H1 (cell line): ENCODE measurements around the gene PLSCR3. TPM values are rescaled to one million over a fixed set of nuclear protein-coding genes. Genes with fewer than 3 reads are reported as not detected.

ENCODE experiments used
- CTCF ChIA-PET: fragments of 300-600 bp; sonication (Branson Sonifier 250); formaldehyde crosslinking; loops from one replicate; lab custom pipeline; 2021; ENCODE audit not compliant: partially characterized antibody; lab: Charles Lee
- POLR2A ChIA-PET: fragments of 300-600 bp; sonication (Branson Sonifier 250); formaldehyde crosslinking; loops from one replicate; lab custom pipeline; 2021; ENCODE audit warnings: inconsistent platforms; ENCODE audit not compliant: partially characterized antibody; lab: Charles Lee
- DNase-seq, 2 experiments: peaks; one replicate each; pipeline versions ENCODE4 v3.0.0 to v3.0.0-alpha.2; 2010 to 2022; ENCODE audit warnings: low spot score in 2 of 2, low read depth in 1 of 2, mixed read lengths in 1 of 2
- FAIRE-seq: peaks from 2 replicates; lab custom pipeline; 2011; peaks lifted over from hg19 to GRCh38; lab: Jason Lieb, UNC
- H2AFZ ChIP-seq: 2 replicates; pipeline ENCODE4 v1.8.1; 2012; ENCODE audit warnings: low read length, inconsistent platforms
- H2AK5ac ChIP-seq: 2 replicates; pipeline ENCODE4 v1.6.1; 2013; ENCODE audit warnings: low read depth, low read length
- H2BK120ac ChIP-seq: replicated peaks from 2 replicates; pipeline ENCODE3; 2013; ENCODE audit warnings: low read depth, low read length, inconsistent platforms
- H2BK12ac ChIP-seq: 2 replicates; pipeline ENCODE4 v1.6.1; 2013; ENCODE audit warnings: low read depth, low read length
- H2BK15ac ChIP-seq: 2 replicates; pipeline ENCODE4 v1.6.1; 2013; ENCODE audit warnings: low read length
- H2BK20ac ChIP-seq: 2 replicates; pipeline ENCODE4 v1.6.1; 2013; ENCODE audit warnings: low read length
- H2BK5ac ChIP-seq: 2 replicates; pipeline ENCODE4 v1.6.1; 2013; ENCODE audit warnings: low read depth, low read length
- H3K14ac ChIP-seq: 2 replicates; pipeline ENCODE4 v1.6.1; 2013; ENCODE audit warnings: inconsistent platforms; ENCODE audit not compliant: insufficient read length
- H3K18ac ChIP-seq: 2 replicates; pipeline ENCODE4 v1.6.1; 2013; ENCODE audit warnings: low read length; ENCODE audit errors: extremely low read depth
- H3K23ac ChIP-seq: 2 replicates; pipeline ENCODE4 v1.6.1; 2013; ENCODE audit warnings: inconsistent platforms; ENCODE audit not compliant: insufficient read length
- H3K23me2 ChIP-seq: 2 replicates; pipeline ENCODE4 v1.6.1; 2013; ENCODE audit warnings: low read depth, low read length
- H3K27ac ChIP-seq: 2 replicates; pipeline ENCODE4 v1.6.1; 2011; ENCODE audit warnings: low read depth, low read length, inconsistent platforms
- H3K27me3 ChIP-seq, 4 experiments: replicated peaks in 1 of 4; 1 replicate in 1 of 4; 2 replicates in 3 of 4; pipeline versions ENCODE4 v1.6.1 to v1.8.1; 2011 to 2013; ENCODE audit warnings: low read length in 3 of 4, mild to moderate bottlenecking in 3 of 4, inconsistent platforms in 2 of 4, mixed read lengths in 2 of 4, moderate library complexity in 1 of 4; ENCODE audit not compliant: control insufficient read depth in 3 of 4, insufficient read depth in 3 of 4; ENCODE audit errors: extremely low read depth in 1 of 4
- H3K36me3 ChIP-seq, 4 experiments: 2 replicates each; pipeline versions ENCODE4 v1.6.1 to v1.8.1; 2011 to 2013; ENCODE audit warnings: mild to moderate bottlenecking in 4 of 4, low read length in 3 of 4, moderate library complexity in 2 of 4, control low read depth in 1 of 4, inconsistent platforms in 1 of 4; ENCODE audit not compliant: insufficient read depth in 4 of 4, control insufficient read depth in 2 of 4
- H3K4ac ChIP-seq: replicated peaks from 2 replicates; pipeline ENCODE3; 2013; ENCODE audit warnings: low read length, low read depth, mixed read lengths, inconsistent platforms; ENCODE audit not compliant: insufficient read length
- H3K4me1 ChIP-seq, 4 experiments: replicated peaks in 1 of 4; 1 replicate in 1 of 4; 2 replicates in 3 of 4; pipeline versions ENCODE4 v1.6.1 to v1.8.1; 2011 to 2013; ENCODE audit warnings: low read length in 3 of 4, inconsistent platforms in 2 of 4, mixed read lengths in 1 of 4; ENCODE audit not compliant: insufficient read depth in 4 of 4, control insufficient read depth in 3 of 4
- H3K4me2 ChIP-seq, 2 experiments: 2 replicates each; pipeline versions ENCODE4 v1.6.1 to v1.8.1; 2011 to 2013; ENCODE audit warnings: low read depth in 2 of 2, low read length in 2 of 2, control low read depth in 1 of 2, inconsistent platforms in 1 of 2, mild to moderate bottlenecking in 1 of 2; ENCODE audit not compliant: insufficient read depth in 1 of 2
- H3K4me3 ChIP-seq, 4 experiments: fragments of 200-600, 300-600 bp in 1 of 4; sonication (generic), shearing (Covaris generic), sonication (Bioruptor Twin) in 1 of 4; 2 replicates each; pipeline versions ENCODE4 v1.5.1 to v1.8.1; 2011 to 2016; ENCODE audit warnings: low read length in 4 of 4, low read depth in 3 of 4, control low read depth in 2 of 4, inconsistent platforms in 2 of 4, mild to moderate bottlenecking in 2 of 4, mixed read lengths in 1 of 4, moderate library complexity in 1 of 4; ENCODE audit not compliant: insufficient read depth in 2 of 4; ENCODE audit errors: extremely low read depth in 1 of 4
- H3K56ac ChIP-seq: replicated peaks from 2 replicates; pipeline ENCODE3; 2013; ENCODE audit warnings: low read depth, mild to moderate bottlenecking, mixed read lengths, low read length, inconsistent platforms; ENCODE audit not compliant: insufficient read length
- H3K79me1 ChIP-seq: 2 replicates; pipeline ENCODE4 v1.6.1; 2013; ENCODE audit warnings: low read depth, low read length, control low read depth
- H3K79me2 ChIP-seq, 2 experiments: 2 replicates each; pipeline versions ENCODE4 v1.6.1 to v1.8.1; 2012 to 2013; ENCODE audit warnings: low read length in 2 of 2, mild to moderate bottlenecking in 2 of 2, inconsistent platforms in 1 of 2; ENCODE audit not compliant: insufficient read depth in 2 of 2, control insufficient read depth in 1 of 2
- H3K9ac ChIP-seq, 4 experiments: replicated peaks in 1 of 4; 1 replicate in 1 of 4; 2 replicates in 3 of 4; pipeline versions ENCODE4 v1.6.1 to v1.8.1; 2011 to 2013; ENCODE audit warnings: low read depth in 3 of 4, low read length in 3 of 4, control low read depth in 2 of 4, mild to moderate bottlenecking in 2 of 4, moderate library complexity in 2 of 4, inconsistent platforms in 1 of 4; ENCODE audit errors: extremely low read depth in 1 of 4
- H3K9me3 ChIP-seq, 2 experiments: 2 replicates each; pipeline versions ENCODE4 v1.6.1 to v1.8.1; 2012 to 2013; ENCODE audit warnings: mild to moderate bottlenecking in 2 of 2, moderate library complexity in 2 of 2, control low read depth in 1 of 2, inconsistent platforms in 1 of 2, low read depth in 1 of 2, low read length in 1 of 2, mixed read lengths in 1 of 2; ENCODE audit not compliant: insufficient read depth in 2 of 2
- H4K20me1 ChIP-seq, 2 experiments: replicated peaks in 1 of 2; 2 replicates each; pipeline versions ENCODE3 to v1.8.1; 2011 to 2013; ENCODE audit warnings: inconsistent platforms in 2 of 2, low read length in 2 of 2, mild to moderate bottlenecking in 1 of 2; ENCODE audit not compliant: insufficient read depth in 2 of 2, control insufficient read depth in 1 of 2
- H4K5ac ChIP-seq: 2 replicates; pipeline ENCODE4 v1.6.1; 2013; ENCODE audit warnings: low read length, low read depth, mixed read lengths, inconsistent platforms; ENCODE audit not compliant: insufficient read length
- H4K8ac ChIP-seq: 2 replicates; pipeline ENCODE4 v1.8.0; 2013; ENCODE audit warnings: mild to moderate bottlenecking, moderate library complexity, low read length, inconsistent platforms; ENCODE audit not compliant: insufficient read depth; ENCODE audit errors: extremely low read depth
- H4K91ac ChIP-seq: replicated peaks from 2 replicates; pipeline ENCODE3; 2013; ENCODE audit warnings: low read length, mixed read lengths, inconsistent platforms; ENCODE audit not compliant: insufficient read length
- JUN ChIP-seq: IDR thresholded peaks from 2 replicates; pipeline ENCODE4 v1.6.1; 2011; ENCODE audit warnings: low read depth, mild to moderate bottlenecking, improper control_type of control experiment, low read length
- NANOG ChIP-seq: IDR thresholded peaks from 2 replicates; pipeline ENCODE4 v1.6.1; 2011; ENCODE audit warnings: low read length, low read depth, mild to moderate bottlenecking, inconsistent platforms; ENCODE audit not compliant: insufficient read depth, poor library complexity, severe bottlenecking
- PHF8 ChIP-seq: fragments of 200-600 bp; sonication (generic); conservative IDR thresholded peaks from 2 replicates; pipeline ENCODE4 v1.7.1; 2012; ENCODE audit warnings: low read depth, mild to moderate bottlenecking, inconsistent platforms, low read length, moderate library complexity
- SP4 ChIP-seq: IDR thresholded peaks from 2 replicates; pipeline ENCODE4 v1.6.1; 2012; ENCODE audit warnings: low read length, inconsistent platforms
- SUZ12 ChIP-seq: fragments of 200-600 bp; sonication (generic); IDR thresholded peaks from 2 replicates; pipeline ENCODE4 v1.6.1; 2012; ENCODE audit warnings: mild to moderate bottlenecking, inconsistent platforms, low read length, moderate library complexity, mixed read lengths
- YY1 ChIP-seq: IDR thresholded peaks from 2 replicates; pipeline ENCODE4 v1.6.1; 2011; ENCODE audit warnings: low read depth, mild to moderate bottlenecking, low read length
- WGBS, 2 experiments: shearing (Covaris generic) in 1 of 2; methylation state at CpG; one replicate each; pipeline versions ENCODE4 v1.1.6 to v1.1.7; 2013 to 2015; ENCODE audit warnings: low lambda C conversion rate in 2 of 2, mixed read lengths in 2 of 2, inconsistent platforms in 1 of 2, low coverage in 1 of 2, missing lambda C conversion rate in 1 of 2; ENCODE audit not compliant: insufficient replicate concordance in 2 of 2, insufficient coverage in 1 of 2, insufficient read length in 1 of 2; ENCODE audit errors: extremely low coverage in 1 of 2, missing lambda C conversion rate in 1 of 2; 5-methylcytosine and 5-hydroxymethylcytosine counted together
- polyA plus RNA-seq, 7 experiments: library from polyadenylated mRNA; depleted of rRNA in 3 of 7; stranded (reverse) in 5 of 7; unstranded in 2 of 7; fragments of >200 nt in 5 of 7; fragments of 200-250 nt in 2 of 7; gene quantifications; 1 replicate in 5 of 7; 2 replicates in 1 of 7; 4 replicates in 1 of 7; pipeline versions ENCODE4 v1.2.1 to v1.2.3, GENCODE V29; 2011 to 2013; ENCODE audit warnings: missing spikeins in 2 of 7, mixed read lengths in 2 of 7
- total RNA-seq: library from RNA; stranded (reverse); fragmentation: NEBNext Ultra II Directional; extraction: Animal tissue kit (Norgen Biotek cat#: 25700); gene quantifications from 2 replicates; pipeline ENCODE4 v1.2.1, GENCODE V29; 2021
- TF ChIP-seq, protein P1 (sequence below), 3 experiments: IDR thresholded peaks; 1 replicate in 2 of 3; 2 replicates in 1 of 3; pipeline versions ENCODE4 v1.5.1 to v1.6.1; 2011; ENCODE audit warnings: low read length in 3 of 3, mild to moderate bottlenecking in 3 of 3, inconsistent platforms in 2 of 3, low read depth in 1 of 3, moderate library complexity in 1 of 3; ENCODE audit not compliant: insufficient read depth in 1 of 3; ENCODE audit errors: control extremely low read depth in 1 of 3
- TF ChIP-seq, protein P2 (sequence below): IDR thresholded peaks from 2 replicates; pipeline ENCODE4 v1.6.1; 2012; ENCODE audit warnings: inconsistent platforms

PLSCR3 gene
- total and polyA plus RNA-seq, 2 of the 8 experiments (the other 6 are each of a cell fraction or from before 2014, with no cell fraction given): 36.1 to 38.7 TPM

DNA sequence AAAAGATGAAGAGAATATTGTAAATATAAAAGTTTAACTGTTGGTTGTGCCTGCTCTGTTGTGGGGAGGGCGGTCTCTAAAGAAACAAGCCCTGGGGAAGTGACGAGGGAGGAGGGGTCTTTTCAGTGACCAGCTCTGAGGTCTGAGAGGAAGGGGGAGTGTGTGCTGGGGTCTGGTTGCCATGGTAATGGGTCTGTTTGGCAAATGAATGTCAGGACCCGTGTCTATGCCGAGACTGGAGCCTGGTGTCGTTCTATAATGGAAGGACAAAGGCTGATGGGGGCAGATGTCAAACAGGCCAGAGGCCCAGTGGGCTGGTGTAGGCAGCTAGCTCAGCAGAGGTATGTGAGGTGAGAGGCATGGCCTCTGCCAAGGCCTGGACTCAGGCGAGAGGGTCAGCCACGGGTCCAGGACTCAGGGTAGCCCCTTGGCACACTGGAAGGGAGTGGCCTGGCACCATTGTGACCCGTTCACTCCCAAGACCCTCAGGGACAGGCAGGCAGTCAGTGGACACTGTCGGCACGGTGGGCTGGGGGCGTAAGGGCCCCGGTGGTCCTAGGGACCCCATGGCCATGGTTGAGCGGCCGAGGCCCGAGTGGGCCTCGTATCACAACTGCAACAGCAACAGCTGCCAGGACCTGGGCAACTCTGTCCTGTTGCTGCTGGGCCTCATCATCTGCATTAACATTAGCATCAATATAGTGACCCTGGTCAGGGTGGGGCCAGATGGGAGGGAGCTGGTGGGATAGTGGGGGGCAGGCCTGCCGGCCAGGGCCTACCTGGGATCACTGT lies 25.7 kb upstream of the PLSCR3 start, which contains the start of gene SPEM1:
SPEM1 (plus strand) TSS at position 506 of the 792 bp plus-strand sequence; CDS start at position 567, 61 bp downstream.
- H3K56ac ChIP-seq: peak within 1 kb of the TSS; percentile 79
- no peak for FAIRE-seq
- H4K8ac ChIP-seq: peak within 1 kb of the TSS; percentile 80
- no peak within 1 kb of the TSS; a peak in 1 of 7 replicates for H3K9ac ChIP-seq
- no peak within 1 kb of the TSS; the same call in 1 of the 2 replicates for H2BK15ac ChIP-seq
- H2AK5ac ChIP-seq: no peak within 1 kb of the TSS
- H4K20me1 ChIP-seq: peaks cover 2 to 4% of the 10 kb centered on the region in 2 experiments
- no peak within 1 kb of the TSS for H2BK120ac ChIP-seq
- H3K14ac ChIP-seq: no peak within 1 kb of the TSS
- no peak within 1 kb of the TSS for H3K4ac ChIP-seq
- H3K4me1 ChIP-seq: peaks cover 0 to 15% (median 2%) of the 10 kb centered on the region in 4 experiments; a peak in 4 of 7 replicates
- CTCF ChIA-PET: interaction anchor here (0.6 to 4.1 kb wide), 12 partner anchors 13 to 140 kb away, joined by 3 to 15 read pairs (median 4); partner anchors contain the start of genes NLGN2 and PLSCR3
- H3K79me1 ChIP-seq: no peaks in the 10 kb centered on the region
- H3K27ac ChIP-seq: no peak within 1 kb of the TSS
- H2AFZ ChIP-seq: no peak within 1 kb of the TSS
- peaks cover 0 to 17% (median 8%) of the 10 kb centered on the region in 4 experiments; a peak in 5 of 8 replicates for H3K36me3 ChIP-seq
- no peak for DNase-seq
- no peak within 1 kb of the TSS for H3K4me2 ChIP-seq
- H3K79me2 ChIP-seq: no peaks in the 10 kb centered on the region
- peak within 1 kb of the TSS; percentile 60; the same call in 1 of the 2 replicates for H2BK12ac ChIP-seq
- H3K18ac ChIP-seq: no peak within 1 kb of the TSS; the same call in 1 of the 2 replicates
- no peaks in the 10 kb centered on the region for H3K27me3 ChIP-seq
- H2BK5ac ChIP-seq: no peak within 1 kb of the TSS
- H3K4me3 ChIP-seq: no peak within 1 kb of the TSS
- no peak within 1 kb of the TSS for H4K5ac ChIP-seq
- H3K23me2 ChIP-seq: peaks cover 2% of the 10 kb centered on the region; the same call in 1 of the 2 replicates
- POLR2A ChIA-PET: interaction anchor here (0.8 to 2.8 kb wide), 14 partner anchors 9 to 155 kb away, joined by 3 to 9 read pairs (median 4); partner anchors contain the start of genes ACAP1, NLGN2, PLSCR3 and TMEM102
- H3K9me3 ChIP-seq: no peaks in the 10 kb centered on the region
- no peak within 1 kb of the TSS for H4K91ac ChIP-seq
- WGBS, 2 experiments: 90% methylated on average over 16 of the region's 17 CpGs; no CpG with 5 or more reads in 1 of the 2 experiments
- H2BK20ac ChIP-seq: no peak within 1 kb of the TSS
- no peak within 1 kb of the TSS for H3K23ac ChIP-seq
- TF ChIP-seq YY1 (no peak), JUN (no peak), SP4 (no peak), SUZ12 (no peak), NANOG (no peak), PHF8 (no peak)
- TF ChIP-seq, protein P1, sequence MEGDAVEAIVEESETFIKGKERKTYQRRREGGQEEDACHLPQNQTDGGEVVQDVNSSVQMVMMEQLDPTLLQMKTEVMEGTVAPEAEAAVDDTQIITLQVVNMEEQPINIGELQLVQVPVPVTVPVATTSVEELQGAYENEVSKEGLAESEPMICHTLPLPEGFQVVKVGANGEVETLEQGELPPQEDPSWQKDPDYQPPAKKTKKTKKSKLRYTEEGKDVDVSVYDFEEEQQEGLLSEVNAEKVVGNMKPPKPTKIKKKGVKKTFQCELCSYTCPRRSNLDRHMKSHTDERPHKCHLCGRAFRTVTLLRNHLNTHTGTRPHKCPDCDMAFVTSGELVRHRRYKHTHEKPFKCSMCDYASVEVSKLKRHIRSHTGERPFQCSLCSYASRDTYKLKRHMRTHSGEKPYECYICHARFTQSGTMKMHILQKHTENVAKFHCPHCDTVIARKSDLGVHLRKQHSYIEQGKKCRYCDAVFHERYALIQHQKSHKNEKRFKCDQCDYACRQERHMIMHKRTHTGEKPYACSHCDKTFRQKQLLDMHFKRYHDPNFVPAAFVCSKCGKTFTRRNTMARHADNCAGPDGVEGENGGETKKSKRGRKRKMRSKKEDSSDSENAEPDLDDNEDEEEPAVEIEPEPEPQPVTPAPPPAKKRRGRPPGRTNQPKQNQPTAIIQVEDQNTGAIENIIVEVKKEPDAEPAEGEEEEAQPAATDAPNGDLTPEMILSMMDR (IDR thresholded peaks at IDR 0.05; ENCODE audit: control extremely low read depth in 1 of 3, insufficient read depth in 1 of 3, low read depth in 1 of 3, low read length in 3 of 3): no peak
- TF ChIP-seq, protein P2, sequence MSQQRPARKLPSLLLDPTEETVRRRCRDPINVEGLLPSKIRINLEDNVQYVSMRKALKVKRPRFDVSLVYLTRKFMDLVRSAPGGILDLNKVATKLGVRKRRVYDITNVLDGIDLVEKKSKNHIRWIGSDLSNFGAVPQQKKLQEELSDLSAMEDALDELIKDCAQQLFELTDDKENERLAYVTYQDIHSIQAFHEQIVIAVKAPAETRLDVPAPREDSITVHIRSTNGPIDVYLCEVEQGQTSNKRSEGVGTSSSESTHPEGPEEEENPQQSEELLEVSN: no peak
